ENCODE results near the gene SLC6A19. TPM values are rescaled to one million over a fixed set of nuclear protein-coding genes. Genes with fewer than 3 reads are reported as not detected.

The SLC6A19 gene
- total RNA-seq, 1 experiment from 2014 or later: not detected

GRCh38 chr5:1244255-1244654 lies 42.9 kb downstream of the SLC6A19 start:
- DNase-seq (ENCODE audit: low spot score): no peak

GRCh38 chr5:1244976-1245375 lies 43.6 kb downstream of the SLC6A19 start:
- DNase-seq (ENCODE audit: low spot score): no peak

GRCh38 chr5:1245905-1246576 lies 44.6 kb downstream of the SLC6A19 start:
- no peak for DNase-seq (ENCODE audit: low spot score)

- no peak for DNase-seq (ENCODE audit: low spot score)
Observed at GRCh38 chr5:1246711-1247431, 45.5 kb downstream of the SLC6A19 start.

GRCh38 chr5:1247811-1248210 lies 46.4 kb downstream of the SLC6A19 start:
- no peak for DNase-seq (ENCODE audit: low spot score)

- DNase-seq (ENCODE audit: low spot score): no peak
Observed at GRCh38 chr5:1249366-1250280, 48.2 kb downstream of the SLC6A19 start.

- no peak for DNase-seq (ENCODE audit: low spot score)
Observed at GRCh38 chr5:1251678-1252580, 50.5 kb downstream of the SLC6A19 start.

- no peak for DNase-seq (ENCODE audit: low spot score)
Observed at GRCh38 chr5:1252681-1253080, 51.3 kb downstream of the SLC6A19 start.

- no peak for DNase-seq (ENCODE audit: low spot score)
Observed at GRCh38 chr5:1253456-1254105, 52.2 kb downstream of the SLC6A19 start.

GRCh38 chr5:1254196-1254595 lies 52.8 kb downstream of the SLC6A19 start:
- no peak for DNase-seq (ENCODE audit: low spot score)

- no peak for DNase-seq (ENCODE audit: low spot score)
Observed at GRCh38 chr5:1255081-1255561, 53.7 kb downstream of the SLC6A19 start.

- DNase-seq (ENCODE audit: low spot score): no peak
Observed at GRCh38 chr5:1256776-1257175, 55.4 kb downstream of the SLC6A19 start.

GRCh38 chr5:1257363-1257762 lies 56.0 kb downstream of the SLC6A19 start:
- no peak for DNase-seq (ENCODE audit: low spot score)

- no peak for DNase-seq (ENCODE audit: low spot score)
Observed at GRCh38 chr5:1257841-1258240, 56.4 kb downstream of the SLC6A19 start.

- DNase-seq (ENCODE audit: low spot score): no peak
Observed at GRCh38 chr5:1259806-1260480, 58.5 kb downstream of the SLC6A19 start.

GRCh38 chr5:1261643-1262042 lies 60.2 kb downstream of the SLC6A19 start:
- DNase-seq (ENCODE audit: low spot score): no peak

- DNase-seq (ENCODE audit: low spot score): peak; percentile 13
Observed at GRCh38 chr5:1262381-1262780, 61.0 kb downstream of the SLC6A19 start.

GRCh38 chr5:1264211-1264610 lies 62.8 kb downstream of the SLC6A19 start:
- DNase-seq (ENCODE audit: low spot score): no peak

- no peak for DNase-seq (ENCODE audit: low spot score)
Observed at GRCh38 chr5:1265026-1265425, 63.6 kb downstream of the SLC6A19 start.

All from A172 (cell line).